Activated CD8-positive, alpha-beta memory T cell treated with anti-CD3 and anti-CD28 coated beads for 48 hours (primary cell): Measurements from ENCODE around the gene MUC5AC.

Experiments used
- DNase-seq, 3 experiments: peaks; one replicate each; pipeline ENCODE4 v3.0.0-alpha.2; 2020; ENCODE audit warnings: low read depth in 2 of 3, low spot score in 2 of 3

The MUC5AC gene

DNA sequence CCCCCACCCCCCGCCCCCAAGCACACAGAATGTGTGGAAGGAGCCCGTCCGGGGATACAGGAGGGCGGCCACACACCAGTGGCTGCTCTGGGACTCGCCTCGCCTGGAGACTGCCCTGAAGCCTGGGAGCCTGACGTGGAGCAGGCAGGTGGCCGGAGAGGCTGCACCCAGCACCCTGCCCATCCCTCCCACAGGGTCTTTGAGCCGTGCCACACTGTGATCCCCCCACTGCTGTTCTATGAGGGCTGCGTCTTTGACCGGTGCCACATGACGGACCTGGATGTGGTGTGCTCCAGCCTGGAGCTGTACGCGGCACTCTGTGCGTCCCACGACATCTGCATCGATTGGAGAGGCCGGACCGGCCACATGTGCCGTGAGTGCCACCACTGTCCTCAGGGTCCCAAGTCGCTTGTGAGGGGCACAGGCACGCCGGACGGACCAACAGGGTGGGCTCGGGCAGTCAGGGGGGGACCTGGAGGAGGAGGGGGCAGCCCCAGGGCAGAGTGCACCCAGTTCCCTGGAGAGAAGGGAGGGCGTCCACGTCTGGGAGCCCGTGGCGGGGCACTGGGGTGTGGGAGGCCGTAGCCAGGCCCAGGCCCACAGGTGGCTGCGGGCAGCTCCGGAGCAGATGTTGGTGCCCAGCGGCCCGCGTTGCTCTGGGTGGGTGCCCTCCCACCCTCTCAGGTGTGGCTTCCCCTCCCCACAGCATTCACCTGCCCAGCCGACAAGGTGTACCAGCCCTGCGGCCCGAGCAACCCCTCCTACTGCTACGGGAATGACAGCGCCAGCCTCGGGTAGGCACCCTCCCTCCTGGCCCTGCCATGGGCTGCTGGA is 38.1 kb downstream of the MUC5AC start:
- no peak for DNase-seq

DNA sequence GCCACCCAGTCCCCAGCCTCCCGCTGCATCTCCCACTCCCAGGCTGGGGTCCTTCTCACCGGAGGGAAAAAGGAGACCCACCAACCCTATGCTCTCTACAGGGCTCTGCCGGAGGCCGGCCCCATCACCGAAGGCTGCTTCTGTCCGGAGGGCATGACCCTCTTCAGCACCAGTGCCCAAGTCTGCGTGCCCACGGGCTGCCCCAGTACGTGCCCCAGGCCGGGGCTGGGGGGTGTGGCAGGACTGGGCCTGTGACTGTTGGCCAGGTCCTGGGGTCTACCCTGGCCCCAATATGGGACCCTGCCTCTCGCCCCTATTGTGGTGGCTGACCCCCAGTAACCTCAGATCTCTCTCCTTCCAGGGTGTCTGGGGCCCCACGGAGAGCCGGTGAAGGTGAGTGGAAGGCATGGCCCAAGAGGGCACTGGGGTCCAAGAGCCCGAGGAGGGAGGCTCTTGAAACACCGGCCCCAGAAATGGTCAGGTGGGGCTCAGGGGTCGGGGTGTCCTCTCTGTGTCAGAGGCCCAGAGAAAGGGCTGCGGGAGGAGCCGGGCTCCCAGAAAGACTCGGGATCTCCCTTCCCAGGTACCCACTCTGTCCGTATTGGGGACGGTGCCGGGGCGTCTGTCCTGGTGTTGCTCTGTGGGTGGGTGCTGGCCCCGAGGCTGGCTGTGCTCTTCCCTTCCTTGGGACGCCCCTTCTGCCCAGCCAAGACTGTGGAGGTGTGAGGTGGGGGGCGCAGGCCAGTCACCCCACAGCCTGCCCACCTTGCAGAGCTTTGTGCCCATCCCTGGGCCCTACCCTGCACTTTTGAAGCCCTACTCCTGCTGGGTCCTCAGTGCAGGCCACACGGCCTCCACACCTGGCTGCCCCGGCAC is 39.0 kb downstream of the MUC5AC start:
- DNase-seq = no peak

DNA sequence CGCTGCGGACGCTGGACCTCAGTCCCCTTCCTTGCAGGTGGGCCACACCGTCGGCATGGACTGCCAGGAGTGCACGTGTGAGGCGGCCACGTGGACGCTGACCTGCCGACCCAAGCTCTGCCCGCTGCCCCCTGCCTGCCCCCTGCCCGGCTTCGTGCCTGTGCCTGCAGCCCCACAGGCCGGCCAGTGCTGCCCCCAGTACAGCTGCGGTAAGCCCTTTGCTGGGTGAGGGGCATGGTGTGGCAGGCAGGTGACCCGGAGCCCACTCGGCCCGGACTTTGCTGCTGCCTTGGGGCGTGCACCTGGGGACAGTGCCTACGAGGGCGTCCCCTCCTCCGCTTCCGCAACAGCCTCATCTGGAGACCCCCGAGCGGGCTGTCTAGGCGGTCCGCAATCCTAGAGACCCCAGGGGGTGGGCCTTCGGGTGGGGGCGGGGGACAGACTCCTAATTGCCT is 39.7 kb downstream of the MUC5AC start:
- DNase-seq = no peak

DNA sequence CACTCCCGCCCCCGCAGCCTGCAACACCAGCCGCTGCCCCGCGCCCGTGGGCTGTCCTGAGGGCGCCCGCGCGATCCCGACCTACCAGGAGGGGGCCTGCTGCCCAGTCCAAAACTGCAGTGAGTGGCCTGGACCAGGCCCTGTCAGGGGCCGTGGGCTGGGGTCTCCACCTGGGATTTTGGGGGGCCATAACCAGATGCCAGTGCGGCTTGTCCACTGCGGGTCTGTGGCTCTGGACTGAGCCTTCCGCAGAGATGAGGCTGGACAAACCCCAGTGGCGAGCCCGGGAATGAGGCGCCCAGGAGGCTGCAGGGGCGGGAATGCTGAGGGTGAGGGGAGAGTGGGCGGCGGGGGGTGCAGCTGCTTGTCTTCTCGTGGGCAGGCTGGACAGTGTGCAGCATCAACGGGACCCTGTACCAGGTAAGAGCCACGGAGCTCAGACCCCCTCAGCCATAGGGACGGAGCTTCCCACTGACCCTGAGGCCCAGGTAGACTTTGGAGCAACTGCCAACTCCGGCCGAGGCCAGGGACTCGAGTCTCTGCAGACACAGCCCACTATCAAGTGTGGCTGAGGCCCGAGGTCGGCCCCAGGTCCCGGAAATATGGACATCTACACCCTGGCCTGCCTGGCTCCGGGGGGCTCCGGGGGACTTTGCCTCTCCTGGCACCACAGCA is 40.3 kb downstream of the MUC5AC start:
- DNase-seq = no peak

DNA sequence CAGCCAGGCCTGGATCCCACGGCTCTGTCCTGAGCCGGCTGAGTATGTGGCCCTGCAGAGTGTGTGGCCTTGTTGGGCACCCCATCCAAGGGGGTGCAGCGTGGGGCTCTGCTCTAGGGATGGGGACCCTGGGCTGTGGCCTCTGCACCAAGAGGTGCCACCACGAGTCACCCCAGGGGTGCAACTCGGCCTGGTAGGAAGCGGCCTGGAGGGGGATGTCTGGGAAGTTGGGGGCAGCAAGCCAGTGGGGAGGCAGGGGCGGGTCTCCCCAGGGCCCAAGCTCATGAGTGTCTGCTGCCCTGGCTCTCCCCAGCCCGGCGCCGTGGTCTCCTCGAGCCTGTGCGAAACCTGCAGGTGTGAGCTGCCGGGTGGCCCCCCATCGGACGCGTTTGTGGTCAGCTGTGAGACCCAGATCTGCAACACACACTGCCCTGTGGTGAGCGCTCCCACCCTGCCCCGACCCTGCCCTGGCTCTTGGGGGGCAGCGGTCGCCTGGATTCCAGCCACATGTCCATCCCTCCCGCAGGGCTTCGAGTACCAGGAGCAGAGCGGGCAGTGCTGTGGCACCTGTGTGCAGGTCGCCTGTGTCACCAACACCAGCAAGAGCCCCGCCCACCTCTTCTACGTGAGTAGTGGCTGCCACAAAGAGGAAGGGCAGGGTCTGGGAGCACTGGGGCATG is 40.9 kb downstream of the MUC5AC start:
- no peak for DNase-seq

DNA sequence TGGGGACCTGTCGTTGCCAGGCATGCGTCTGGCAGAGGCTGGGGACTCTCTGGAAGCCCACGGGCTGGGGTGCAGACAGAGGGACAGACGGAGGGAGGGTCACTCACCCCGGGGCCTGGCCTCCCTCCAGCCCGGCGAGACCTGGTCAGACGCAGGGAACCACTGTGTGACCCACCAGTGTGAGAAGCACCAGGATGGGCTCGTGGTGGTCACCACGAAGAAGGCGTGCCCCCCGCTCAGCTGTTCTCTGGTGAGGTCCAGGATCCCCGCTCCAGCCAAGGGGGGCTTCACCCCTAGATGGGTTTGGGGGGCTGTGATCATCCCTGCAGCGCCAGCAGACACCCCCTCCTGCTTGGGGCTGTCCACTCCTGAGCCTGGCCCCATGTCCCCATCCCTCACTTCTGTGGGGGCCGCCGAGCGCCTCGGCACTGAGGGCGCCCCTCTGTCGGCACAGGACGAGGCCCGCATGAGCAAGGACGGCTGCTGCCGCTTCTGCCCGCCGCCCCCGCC is 41.5 kb downstream of the MUC5AC start:
- no peak for DNase-seq

DNA sequence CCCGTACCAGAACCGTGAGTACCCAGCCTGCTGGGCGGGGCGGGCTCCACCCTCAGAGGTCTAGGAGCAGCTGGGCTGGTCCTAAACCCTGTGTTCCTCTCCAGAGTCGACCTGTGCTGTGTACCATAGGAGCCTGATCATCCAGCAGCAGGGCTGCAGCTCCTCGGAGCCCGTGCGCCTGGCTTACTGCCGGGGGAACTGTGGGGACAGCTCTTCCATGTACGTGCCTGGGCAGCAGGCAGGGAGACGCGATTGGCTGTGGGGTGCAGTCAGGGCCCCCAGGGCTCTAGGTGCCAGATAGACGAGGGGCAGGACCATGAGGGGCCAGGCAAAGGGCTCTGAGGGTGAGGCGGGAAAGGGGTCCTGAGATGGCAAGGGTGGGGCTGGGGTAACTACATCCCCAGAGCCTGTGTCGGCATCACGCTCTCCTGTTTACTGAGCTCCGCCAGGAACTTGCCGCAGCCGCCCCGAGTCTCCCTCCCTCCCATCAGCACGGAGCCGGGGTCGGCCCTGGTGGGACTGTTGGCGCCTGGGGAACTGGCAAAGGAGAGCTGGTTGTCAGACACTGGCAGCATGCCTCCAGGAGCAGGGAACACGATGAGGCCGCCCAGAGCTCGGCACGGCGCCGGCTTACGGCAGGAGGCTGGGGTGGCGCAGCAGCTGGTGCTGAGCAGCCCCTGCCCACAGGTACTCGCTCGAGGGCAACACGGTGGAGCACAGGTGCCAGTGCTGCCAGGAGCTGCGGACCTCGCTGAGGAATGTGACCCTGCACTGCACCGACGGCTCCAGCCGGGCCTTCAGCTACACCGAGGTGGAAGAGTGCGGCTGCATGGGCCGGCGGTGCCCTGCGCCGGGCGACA is 42.2 kb downstream of the MUC5AC start:
- DNase-seq = no peak

DNA sequence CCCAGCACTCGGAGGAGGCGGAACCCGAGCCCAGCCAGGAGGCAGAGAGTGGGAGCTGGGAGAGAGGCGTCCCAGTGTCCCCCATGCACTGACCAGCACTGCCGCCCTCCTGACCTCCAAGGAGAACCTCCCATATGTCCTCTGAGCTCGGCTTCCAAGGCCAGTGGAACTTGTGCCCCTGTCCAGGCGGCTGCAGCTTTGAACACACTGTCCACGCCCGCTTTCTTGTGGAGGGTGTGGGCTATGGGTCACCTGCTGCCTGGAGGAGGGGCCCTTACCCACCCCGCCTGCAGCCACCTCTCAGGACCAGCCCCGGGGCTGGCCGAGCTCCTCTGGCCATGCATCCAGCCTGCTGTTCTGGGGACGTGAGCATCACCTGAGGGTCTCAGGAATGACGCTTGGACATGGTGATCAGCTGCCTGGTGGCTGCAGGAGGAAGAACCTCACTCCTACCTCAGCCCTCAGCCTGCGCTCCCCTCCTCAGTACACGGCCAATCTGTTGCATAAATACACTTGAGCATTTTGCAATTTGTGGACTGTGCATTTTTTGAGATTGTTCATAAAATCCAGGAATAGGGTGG is 42.9 kb downstream of the MUC5AC start:
- DNase-seq = no peak

DNA sequence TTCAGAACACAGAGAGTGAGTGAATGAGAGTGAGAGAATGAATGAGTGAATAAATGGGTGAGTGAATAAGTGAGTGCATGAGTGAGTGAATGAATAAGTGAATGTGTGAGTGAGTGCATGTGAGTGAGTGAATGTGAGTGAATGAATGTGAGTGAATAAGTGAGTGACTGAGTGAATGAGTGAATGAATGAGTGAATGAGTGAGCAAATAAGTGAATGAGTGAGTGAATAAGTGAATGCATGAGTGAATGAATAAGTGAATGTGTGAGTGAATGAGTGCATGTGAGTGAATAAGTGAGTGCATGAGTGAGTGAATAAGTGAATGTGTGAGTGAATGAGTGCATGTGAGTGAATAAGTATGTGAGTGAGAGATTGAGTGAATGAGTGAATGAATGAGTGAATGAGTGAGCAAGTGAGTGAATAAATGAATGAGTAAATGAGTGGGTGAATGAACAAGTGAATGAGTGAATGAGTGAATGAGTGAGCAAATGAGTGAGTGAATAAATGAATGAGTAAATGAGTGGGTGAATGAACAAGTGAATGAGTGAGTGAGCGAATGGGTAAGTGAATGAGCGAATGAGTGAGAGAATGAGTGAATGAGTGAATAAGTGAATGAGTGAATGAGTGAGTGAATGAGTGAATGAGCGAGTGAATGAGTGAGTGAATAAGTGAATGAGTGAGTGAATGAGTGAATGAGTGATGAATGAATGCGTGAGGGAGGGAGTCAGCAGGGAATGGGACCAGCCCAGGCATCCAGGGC is 43.8 kb downstream of the MUC5AC start:
- no peak for DNase-seq

DNA sequence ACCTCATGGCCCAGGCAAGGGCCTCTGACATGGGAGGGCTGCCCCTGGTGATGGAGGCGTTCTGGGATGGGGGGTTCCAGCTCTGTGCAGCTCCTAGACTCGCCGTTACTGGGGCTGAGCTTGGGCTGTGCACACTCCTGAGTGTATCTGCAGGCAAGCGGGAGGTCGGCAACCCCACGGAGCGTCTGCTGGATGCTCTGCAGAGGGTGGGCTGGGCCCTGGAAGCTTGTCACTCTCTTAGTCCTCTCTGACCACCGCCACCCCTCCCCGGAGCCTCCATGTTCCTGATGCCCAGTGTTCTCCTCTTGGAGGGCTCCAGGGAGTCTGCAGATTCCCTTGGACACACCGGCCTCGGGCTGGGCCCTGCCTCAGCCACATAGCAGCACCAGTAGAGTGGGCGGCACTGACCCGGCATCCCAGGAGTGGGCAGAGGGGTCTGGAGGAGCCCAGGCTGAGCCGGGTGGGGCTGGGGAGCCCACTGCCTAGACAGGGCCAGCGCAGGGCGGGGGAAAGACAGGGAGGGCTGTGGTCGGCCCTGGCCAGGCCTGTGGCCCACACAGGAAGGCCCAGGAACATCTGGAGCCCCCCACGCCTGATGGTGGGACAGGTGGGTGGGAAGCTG is 44.5 kb downstream of the MUC5AC start:
- no peak for DNase-seq

DNA sequence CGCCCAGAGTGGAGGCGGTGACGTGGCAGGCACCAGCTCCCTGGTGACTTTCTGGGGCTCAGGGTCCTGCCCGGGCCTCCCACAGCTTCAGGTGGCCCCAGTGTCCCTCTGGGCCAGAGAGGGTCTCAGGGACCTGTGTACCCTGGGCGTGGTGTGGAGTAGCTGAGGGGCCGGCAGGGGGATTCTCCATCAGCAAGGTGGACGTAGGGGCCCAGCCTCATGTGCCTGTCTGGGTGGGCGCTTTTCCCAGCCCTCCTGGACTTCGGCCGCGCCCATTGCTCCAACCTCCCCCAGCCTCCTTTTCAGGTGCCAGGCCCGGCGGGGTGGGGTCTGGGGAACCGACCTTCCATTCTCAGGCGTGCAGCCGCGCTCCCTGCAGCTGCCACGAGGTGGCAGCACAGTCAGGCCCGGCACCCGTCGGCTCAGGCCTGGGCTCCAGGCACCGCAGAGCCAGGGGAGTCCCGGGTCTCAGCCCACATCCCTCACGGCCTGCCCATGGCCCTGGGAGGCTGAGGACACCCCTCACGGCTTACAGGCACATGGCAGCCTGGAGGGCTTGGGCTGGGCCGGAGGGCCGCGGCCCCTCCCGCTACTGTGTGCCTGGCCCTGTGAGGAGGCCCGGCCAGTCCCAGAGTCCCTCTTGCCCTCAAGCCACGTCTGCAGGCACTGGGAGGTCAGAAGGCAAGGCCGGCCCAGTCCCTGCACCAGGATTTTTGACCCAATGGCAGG is 45.2 kb downstream of the MUC5AC start:
- peak; percentile 41 to 51 (median 45) for DNase-seq

DNA sequence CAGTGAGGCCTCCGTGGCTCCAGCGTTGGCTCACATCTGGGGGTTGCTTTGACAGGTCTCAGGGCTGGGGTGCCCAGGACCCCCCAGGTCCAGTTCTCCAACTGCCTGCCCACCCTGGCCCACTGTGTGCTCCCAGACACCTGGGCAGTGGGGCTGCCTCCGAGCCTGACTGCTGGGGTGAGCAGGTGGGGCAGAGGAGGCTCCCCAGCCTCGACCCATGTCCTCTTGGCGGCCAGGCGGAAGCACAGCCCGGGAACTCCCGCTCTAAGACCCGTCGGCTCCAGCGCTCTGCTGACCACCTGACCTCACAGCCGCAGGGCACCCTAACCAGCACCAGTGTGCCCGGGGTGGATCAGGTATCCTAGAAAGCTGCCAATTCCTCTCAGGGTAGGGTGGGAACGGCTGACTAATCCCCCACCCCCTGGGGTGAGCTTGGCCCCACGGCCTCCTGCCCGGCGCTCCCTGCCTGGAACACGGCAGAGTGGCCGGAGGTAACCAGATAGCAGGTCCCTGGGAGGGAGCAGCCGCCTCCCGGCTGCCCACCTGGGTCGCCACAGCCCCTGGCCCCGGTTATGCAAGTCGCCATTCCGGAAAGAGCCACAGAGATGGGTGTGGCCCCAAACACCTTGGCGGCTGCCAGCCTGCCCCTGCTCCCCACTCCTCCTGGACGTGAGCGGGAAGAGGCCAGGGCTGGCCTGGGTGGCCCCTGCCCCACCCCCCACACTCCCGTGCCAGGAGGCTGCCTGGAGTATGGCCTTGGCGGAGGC is 45.9 kb downstream of the MUC5AC start:
- no peak for DNase-seq

DNA sequence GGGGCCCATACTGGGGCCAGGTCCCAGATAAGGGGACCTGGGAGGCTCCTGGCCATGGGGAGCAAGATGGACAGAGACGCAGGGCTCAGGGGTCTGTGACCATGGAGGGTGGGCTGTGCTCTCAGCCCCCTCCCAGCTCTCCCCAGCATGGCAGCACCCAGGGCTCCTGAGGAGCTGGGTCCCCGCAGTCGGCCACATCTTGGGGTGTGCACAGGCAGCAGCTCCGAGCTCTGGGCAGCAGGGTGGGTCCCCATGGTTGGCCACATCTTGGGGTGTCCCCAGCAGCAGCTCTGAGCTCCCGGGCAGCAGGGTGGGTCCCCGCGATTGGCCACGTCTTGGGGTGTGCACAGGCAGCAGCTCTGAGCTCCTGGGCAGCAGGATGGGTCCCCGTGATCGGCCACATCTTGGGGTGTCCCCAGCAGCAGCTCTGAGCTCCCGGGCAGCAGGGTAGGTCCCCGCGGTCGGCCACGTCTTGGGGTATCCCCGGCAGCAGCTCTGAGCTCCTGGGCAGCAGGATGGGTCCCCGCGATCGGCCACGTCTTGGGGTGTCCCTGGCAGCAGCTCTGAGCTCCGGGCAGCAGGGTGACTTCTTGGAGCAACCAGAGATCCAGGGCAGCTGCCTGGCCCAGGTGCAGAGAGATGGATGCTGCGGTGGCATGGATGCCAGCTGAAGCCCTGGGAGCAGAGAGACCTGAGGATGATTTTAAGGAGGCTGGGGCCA is 46.8 kb downstream of the MUC5AC start:
- DNase-seq = no peak

DNA sequence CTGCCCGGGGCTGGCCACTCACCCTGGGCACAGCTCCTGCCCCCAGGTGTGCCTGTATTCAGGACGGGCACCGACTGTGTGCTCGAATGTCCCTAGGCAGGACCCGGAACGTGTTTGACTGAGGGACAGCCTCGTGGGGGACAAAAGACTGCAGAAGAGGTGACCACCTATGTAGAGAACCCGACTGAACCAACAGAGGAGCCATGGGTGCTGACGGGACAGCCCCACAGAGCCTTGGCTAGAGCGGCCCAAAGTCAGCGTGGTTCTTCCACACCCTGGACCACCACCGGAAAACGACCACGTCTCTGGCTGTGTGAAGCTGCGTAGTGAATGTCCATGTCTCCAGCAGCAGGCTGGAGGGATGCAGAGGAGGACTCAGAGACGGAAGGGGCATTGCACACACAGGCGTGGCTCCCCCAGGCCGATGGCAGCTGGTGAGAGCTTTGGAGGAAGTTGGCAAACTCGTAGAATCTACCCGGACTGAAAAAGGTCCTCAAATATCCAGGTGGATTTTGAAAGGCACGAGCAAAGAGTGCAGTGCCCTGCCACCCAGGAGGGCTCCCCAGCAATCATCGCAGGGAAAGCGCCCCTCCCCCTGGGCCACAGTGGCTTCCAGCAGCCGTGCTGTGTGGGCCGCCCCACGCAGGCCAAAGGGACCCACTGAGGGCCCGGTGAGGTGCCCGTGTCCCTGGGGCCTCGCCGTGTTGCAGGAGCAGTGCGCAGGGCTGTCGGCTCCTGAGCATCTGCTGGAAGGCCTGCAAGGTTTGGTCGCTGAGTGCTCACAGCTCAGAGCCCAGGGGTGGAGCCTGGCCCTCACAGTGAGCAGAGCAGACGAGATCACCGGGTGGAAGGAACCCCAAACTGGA is 47.6 kb downstream of the MUC5AC start:
- no peak for DNase-seq

DNA sequence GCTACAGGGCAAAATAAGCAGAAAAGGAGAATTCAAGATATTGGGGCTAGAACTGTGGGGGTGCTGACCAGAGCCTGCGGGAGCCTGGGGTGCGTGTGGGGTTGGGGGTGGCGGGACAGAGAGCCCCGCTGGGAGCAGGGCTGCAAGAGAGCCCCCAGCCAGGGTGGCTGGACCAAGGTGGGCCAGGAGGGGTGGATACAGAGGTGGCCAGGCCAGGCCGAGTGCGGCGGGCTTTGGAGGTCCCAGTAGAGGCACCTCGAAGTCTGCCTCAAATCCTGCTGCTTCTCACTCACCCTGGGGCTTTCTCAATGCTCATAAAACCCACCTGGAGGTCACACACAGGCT is 48.2 kb downstream of the MUC5AC start:
- DNase-seq = no peak
